Transverse colon (tissue), 4 donors: ENCODE measurements around the gene FOCAD.

Experiments used
- CTCF ChIP-seq, 5 experiments: fragments of 200-600 bp in 3 of 5; fragments of 450-650 bp in 2 of 5; sonication (generic) in 3 of 5; IDR thresholded peaks; 1 replicate in 2 of 5; 2 replicates in 3 of 5; pipeline ENCODE4 v1.5.1; 2016 to 2017; ENCODE audit warnings: antibody characterized with exemption in 5 of 5, inconsistent platforms in 3 of 5, mild to moderate bottlenecking in 2 of 5, moderate library complexity in 1 of 5
- POLR2A ChIP-seq: fragments of 450-650 bp; IDR thresholded peaks from one replicate; pipeline ENCODE4 v1.6.1; 2016; ENCODE audit warnings: antibody characterized with exemption, mild to moderate bottlenecking, moderate library complexity
- POLR2AphosphoS5 ChIP-seq, 3 donors: sonication (generic); formaldehyde crosslinking; IDR thresholded peaks; one replicate each; pipeline ENCODE4 v1.6.1; 2016; ENCODE audit warnings: antibody characterized with exemption in 3 of 3

DNA sequence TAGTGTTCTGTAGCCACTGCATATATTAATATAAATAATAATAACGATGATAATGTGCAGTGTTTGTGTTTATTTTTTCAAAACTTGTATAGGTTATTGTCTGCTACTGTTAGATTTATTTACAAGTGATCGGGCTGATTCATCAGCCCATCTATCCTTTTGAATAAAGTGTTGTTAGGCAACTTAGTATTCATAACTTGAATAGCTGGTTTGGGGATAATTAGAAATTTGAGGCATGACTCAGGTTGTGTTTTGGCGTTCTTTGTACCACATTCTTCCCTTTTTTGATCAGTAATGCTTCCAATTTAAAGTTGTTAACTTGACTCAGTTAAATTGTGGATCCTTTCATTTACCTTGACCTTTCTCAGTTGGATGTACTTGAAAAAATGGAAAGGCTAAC lies 69.7 kb downstream of the FOCAD start:
- TF ChIP-seq CTCF (IDR thresholded peaks at IDR 0.05) (no peak), POLR2A (no peak), POLR2AphosphoS5 (IDR thresholded peaks at IDR 0.05) (no peak)
